Gastroesophageal sphincter (tissue), 2 donors: Measurements from ENCODE around the gene FAM13A.

Source experiments
- EP300 ChIP-seq: sonication (generic); formaldehyde crosslinking; IDR thresholded peaks from one replicate; pipeline ENCODE4 v1.6.1; 2017; ENCODE audit warnings: antibody characterized with exemption, mild to moderate bottlenecking
- POLR2A ChIP-seq, 2 donors: fragments of 450-650 bp; IDR thresholded peaks; one replicate each; pipeline ENCODE4 v1.6.1; 2017; ENCODE audit warnings: antibody characterized with exemption in 2 of 2, mild to moderate bottlenecking in 2 of 2, moderate library complexity in 1 of 2
- POLR2AphosphoS5 ChIP-seq: sonication (generic); formaldehyde crosslinking; IDR thresholded peaks from one replicate; pipeline ENCODE4 v1.6.1; 2017; ENCODE audit warnings: antibody characterized with exemption

GRCh38 chr4:88729146-88729760 lies 327.7 kb downstream of the FAM13A start:
- no peak for TF ChIP-seq EP300
- TF ChIP-seq POLR2AphosphoS5: no peak
- TF ChIP-seq POLR2A (IDR thresholded peaks at IDR 0.05): no peak
